Panc1 (cell line): ENCODE measurements around the gene SLC22A17. TPM values are rescaled to one million over a fixed set of nuclear protein-coding genes. Genes with fewer than 3 reads are reported as not detected.

Experiments
- ATAC-seq: fragments of 200-7000 bp; cut with Tn5 transposase; 2 replicates; pipeline ENCODE4 v1.9.1; 2020; ENCODE audit warnings: mild to moderate bottlenecking, moderate library complexity
- BruUV-seq: library from RNA; stranded (reverse); fragments of 400-500 nt; replicated peaks from 2 replicates; lab custom pipeline; 2021; lab: Mats Ljungman, UMichigan
- CTCF ChIA-PET: fragments of 300-600 bp; sonication (Branson Sonifier 250); formaldehyde crosslinking; loops from one replicate; lab custom pipeline; 2022; ENCODE audit warnings: antibody characterized with exemption; lab: Charles Lee
- POLR2A ChIA-PET: fragments of 300-600 bp; sonication (Branson Sonifier 250); formaldehyde crosslinking; loops from one replicate; lab custom pipeline; 2022; ENCODE audit warnings: antibody characterized with exemption; lab: Charles Lee
- DNase-seq: peaks from one replicate; pipeline ENCODE4 v3.0.0-alpha.2; 2010; ENCODE audit warnings: low read depth, low spot score
- H3K27ac ChIP-seq: 2 replicates; pipeline ENCODE4 v1.5.1; 2011; ENCODE audit warnings: mild to moderate bottlenecking, low read length, inconsistent platforms
- H3K27me3 ChIP-seq: fragments of 200-500 bp; sonication (Bioruptor generic); 2 replicates; pipeline ENCODE4 v1.6.0; 2014; ENCODE audit warnings: low read length, inconsistent platforms; ENCODE audit not compliant: control insufficient read depth, insufficient read depth
- H3K36me3 ChIP-seq: fragments of 200-500 bp; sonication (Bioruptor generic); 2 replicates; pipeline ENCODE4 v1.5.1; 2014; ENCODE audit warnings: inconsistent platforms, mild to moderate bottlenecking, low read length, moderate library complexity; ENCODE audit not compliant: control insufficient read depth, insufficient read depth
- H3K4me1 ChIP-seq: 2 replicates; pipeline ENCODE4 v1.5.1; 2011; ENCODE audit warnings: inconsistent platforms, mild to moderate bottlenecking, low read length, moderate library complexity; ENCODE audit not compliant: control insufficient read depth, insufficient read depth
- H3K4me3 ChIP-seq, 2 experiments: 2 replicates each; pipeline ENCODE4 v1.5.1; 2011 to 2012; ENCODE audit warnings: low read depth in 2 of 2, low read length in 2 of 2, mild to moderate bottlenecking in 2 of 2, inconsistent platforms in 1 of 2, moderate library complexity in 1 of 2
- H3K9me3 ChIP-seq: fragments of 200-500 bp; sonication (Bioruptor generic); 2 replicates; pipeline ENCODE4 v1.5.1; 2014; ENCODE audit warnings: low read depth, mild to moderate bottlenecking, inconsistent platforms, low read length, moderate library complexity; ENCODE audit not compliant: control insufficient read depth, insufficient read depth
- POLR2AphosphoS5 ChIP-seq: IDR thresholded peaks from 2 replicates; pipeline ENCODE4 v1.6.1; 2012; ENCODE audit warnings: mild to moderate bottlenecking, low read depth, low read length, moderate library complexity
- SIN3A ChIP-seq: IDR thresholded peaks from 2 replicates; pipeline ENCODE4 v1.6.1; 2012; ENCODE audit warnings: low read depth, mild to moderate bottlenecking, low read length, moderate library complexity, borderline replicate concordance; ENCODE audit not compliant: insufficient read depth
- TCF7L2 ChIP-seq: IDR thresholded peaks from 2 replicates; pipeline ENCODE4 v1.6.1; 2011; ENCODE audit warnings: mild to moderate bottlenecking, low read depth, low read length, inconsistent platforms
- in situ Hi-C: cut with HindIII; loops from 2 replicates; pipeline ENCODE4 v1.10.0; 2016; ENCODE audit warnings: low sequenced_read_pairs, low pct_unique_long_range_greater_than_20kb
- intact Hi-C: fragments of 100-400 bp; cut with micrococcal nuclease; formaldehyde crosslinking; loops from one replicate; pipeline ENCODE4 v1.10.0; 2022; ENCODE audit not compliant: unreplicated experiment
- total RNA-seq: library from RNA; stranded (reverse); gene quantifications from one replicate; pipeline ENCODE4 v1.2.1, GENCODE V29; 2021; ENCODE audit not compliant: unreplicated experiment
- TF ChIP-seq, protein P1 (sequence below): fragments of 450-650 bp; IDR thresholded peaks from 2 replicates; pipeline ENCODE4 v1.5.1; 2017; ENCODE audit warnings: mild to moderate bottlenecking
- TF ChIP-seq, protein P2 (sequence below), 2 experiments: IDR thresholded peaks; 2 replicates each; pipeline ENCODE4 v1.6.1; 2011 to 2012; ENCODE audit warnings: low read depth in 2 of 2, control low read depth in 1 of 2, low read length in 1 of 2, mild to moderate bottlenecking in 1 of 2, moderate library complexity in 1 of 2; ENCODE audit not compliant: insufficient read depth in 1 of 2

Gene SLC22A17
- total RNA-seq, 1 experiment from 2014 or later, result 3.2 TPM

DNA sequence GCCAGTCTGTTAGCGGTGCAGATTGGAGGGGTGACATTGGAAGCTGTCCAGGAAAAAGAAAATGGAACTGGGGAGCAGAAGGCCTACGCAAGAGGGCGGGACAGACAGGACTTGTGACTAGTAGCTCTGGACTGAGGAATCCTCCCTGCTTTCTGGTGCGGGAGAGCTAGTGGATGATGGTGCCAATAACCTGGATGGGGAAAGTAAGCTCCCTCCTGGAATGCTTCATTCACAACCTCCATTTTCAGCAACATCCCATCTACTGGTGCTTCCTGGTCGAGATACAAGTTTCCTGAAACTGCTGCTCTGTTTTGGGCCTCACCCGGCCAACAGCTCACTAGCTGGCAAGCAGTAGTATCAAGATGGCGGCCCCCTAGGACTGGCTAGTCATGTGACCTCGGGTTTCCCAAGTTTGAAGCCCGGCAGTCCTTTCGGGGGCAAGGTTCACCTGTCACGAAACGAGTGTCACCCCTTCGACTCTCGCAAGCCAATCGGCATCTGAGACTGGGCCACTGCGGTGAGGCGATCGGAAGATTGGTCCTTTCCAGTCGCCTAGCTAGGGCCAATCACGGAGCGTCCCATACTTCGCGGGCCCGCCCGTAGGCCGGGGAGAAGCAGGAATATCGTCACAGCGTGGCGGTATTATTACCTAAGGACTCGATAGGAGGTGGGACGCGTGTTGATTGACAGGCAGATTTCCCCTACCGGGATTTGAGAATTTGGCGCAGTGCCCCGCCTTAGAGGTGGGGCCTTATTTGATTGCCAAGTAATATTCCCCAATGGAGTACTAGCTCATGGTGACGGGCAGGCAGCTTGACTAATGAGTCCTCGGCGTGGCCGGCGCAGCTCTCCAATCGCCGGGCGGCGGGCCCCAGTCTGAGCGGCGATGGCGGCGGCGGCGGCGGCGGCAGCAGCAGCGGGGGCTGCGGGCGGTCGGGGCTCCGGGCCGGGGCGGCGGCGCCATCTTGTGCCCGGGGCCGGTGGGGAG, 31.8 kb downstream of the SLC22A17 start, which contains the start of gene PABPN1:
TSS of gene PABPN1 (plus strand) at position 874 of the 988 bp plus-strand sequence. CDS start at position 887, 13 bp downstream.
- H3K27me3 ChIP-seq, result no peaks in the 10 kb centered on the region
- no peaks in the 10 kb centered on the region for H3K9me3 ChIP-seq
- no TSS peak for BruUV-seq
- ChIA-PET CTCF (interaction anchor here (1.2 kb wide), 1 partner anchor 40 kb away, joined by 3 read pairs; no protein-coding TSS in a partner anchor), POLR2A (interaction anchor here (0.6 kb wide), 1 partner anchor 60 kb away, joined by 5 read pairs; no protein-coding TSS in a partner anchor)
- H3K27ac ChIP-seq, result peak within 1 kb of the TSS; percentile 95
- TF ChIP-seq, protein P1, sequence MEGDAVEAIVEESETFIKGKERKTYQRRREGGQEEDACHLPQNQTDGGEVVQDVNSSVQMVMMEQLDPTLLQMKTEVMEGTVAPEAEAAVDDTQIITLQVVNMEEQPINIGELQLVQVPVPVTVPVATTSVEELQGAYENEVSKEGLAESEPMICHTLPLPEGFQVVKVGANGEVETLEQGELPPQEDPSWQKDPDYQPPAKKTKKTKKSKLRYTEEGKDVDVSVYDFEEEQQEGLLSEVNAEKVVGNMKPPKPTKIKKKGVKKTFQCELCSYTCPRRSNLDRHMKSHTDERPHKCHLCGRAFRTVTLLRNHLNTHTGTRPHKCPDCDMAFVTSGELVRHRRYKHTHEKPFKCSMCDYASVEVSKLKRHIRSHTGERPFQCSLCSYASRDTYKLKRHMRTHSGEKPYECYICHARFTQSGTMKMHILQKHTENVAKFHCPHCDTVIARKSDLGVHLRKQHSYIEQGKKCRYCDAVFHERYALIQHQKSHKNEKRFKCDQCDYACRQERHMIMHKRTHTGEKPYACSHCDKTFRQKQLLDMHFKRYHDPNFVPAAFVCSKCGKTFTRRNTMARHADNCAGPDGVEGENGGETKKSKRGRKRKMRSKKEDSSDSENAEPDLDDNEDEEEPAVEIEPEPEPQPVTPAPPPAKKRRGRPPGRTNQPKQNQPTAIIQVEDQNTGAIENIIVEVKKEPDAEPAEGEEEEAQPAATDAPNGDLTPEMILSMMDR, result no peak
- TF ChIP-seq SIN3A, result no peak
- peak; percentile 39; the same call in 1 of the 2 replicates for TF ChIP-seq TCF7L2
- peak; percentile 85 for TF ChIP-seq POLR2AphosphoS5
- TF ChIP-seq, protein P2, sequence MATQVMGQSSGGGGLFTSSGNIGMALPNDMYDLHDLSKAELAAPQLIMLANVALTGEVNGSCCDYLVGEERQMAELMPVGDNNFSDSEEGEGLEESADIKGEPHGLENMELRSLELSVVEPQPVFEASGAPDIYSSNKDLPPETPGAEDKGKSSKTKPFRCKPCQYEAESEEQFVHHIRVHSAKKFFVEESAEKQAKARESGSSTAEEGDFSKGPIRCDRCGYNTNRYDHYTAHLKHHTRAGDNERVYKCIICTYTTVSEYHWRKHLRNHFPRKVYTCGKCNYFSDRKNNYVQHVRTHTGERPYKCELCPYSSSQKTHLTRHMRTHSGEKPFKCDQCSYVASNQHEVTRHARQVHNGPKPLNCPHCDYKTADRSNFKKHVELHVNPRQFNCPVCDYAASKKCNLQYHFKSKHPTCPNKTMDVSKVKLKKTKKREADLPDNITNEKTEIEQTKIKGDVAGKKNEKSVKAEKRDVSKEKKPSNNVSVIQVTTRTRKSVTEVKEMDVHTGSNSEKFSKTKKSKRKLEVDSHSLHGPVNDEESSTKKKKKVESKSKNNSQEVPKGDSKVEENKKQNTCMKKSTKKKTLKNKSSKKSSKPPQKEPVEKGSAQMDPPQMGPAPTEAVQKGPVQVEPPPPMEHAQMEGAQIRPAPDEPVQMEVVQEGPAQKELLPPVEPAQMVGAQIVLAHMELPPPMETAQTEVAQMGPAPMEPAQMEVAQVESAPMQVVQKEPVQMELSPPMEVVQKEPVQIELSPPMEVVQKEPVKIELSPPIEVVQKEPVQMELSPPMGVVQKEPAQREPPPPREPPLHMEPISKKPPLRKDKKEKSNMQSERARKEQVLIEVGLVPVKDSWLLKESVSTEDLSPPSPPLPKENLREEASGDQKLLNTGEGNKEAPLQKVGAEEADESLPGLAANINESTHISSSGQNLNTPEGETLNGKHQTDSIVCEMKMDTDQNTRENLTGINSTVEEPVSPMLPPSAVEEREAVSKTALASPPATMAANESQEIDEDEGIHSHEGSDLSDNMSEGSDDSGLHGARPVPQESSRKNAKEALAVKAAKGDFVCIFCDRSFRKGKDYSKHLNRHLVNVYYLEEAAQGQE (IDR thresholded peaks at IDR 0.05; ENCODE audit: insufficient read depth in 1 of 2, low read depth in 2 of 2, low read length in 1 of 2), result no peak
- DNase-seq (peak; percentile 97), ATAC-seq (peak; percentile 95)
- peaks cover 7% of the 10 kb centered on the region for H3K4me1 ChIP-seq
- in situ Hi-C loops (no loop called here), intact Hi-C loops (loop anchor here (10.0 kb wide), 2 partner anchors 124 to 234 kb away; partner anchors contain the start of genes THTPA and ZFHX2)
- H3K36me3 ChIP-seq, result peaks cover 21% of the 10 kb centered on the region
- H3K4me3 ChIP-seq, result peak within 1 kb of the TSS; percentile 93 to 97

DNA sequence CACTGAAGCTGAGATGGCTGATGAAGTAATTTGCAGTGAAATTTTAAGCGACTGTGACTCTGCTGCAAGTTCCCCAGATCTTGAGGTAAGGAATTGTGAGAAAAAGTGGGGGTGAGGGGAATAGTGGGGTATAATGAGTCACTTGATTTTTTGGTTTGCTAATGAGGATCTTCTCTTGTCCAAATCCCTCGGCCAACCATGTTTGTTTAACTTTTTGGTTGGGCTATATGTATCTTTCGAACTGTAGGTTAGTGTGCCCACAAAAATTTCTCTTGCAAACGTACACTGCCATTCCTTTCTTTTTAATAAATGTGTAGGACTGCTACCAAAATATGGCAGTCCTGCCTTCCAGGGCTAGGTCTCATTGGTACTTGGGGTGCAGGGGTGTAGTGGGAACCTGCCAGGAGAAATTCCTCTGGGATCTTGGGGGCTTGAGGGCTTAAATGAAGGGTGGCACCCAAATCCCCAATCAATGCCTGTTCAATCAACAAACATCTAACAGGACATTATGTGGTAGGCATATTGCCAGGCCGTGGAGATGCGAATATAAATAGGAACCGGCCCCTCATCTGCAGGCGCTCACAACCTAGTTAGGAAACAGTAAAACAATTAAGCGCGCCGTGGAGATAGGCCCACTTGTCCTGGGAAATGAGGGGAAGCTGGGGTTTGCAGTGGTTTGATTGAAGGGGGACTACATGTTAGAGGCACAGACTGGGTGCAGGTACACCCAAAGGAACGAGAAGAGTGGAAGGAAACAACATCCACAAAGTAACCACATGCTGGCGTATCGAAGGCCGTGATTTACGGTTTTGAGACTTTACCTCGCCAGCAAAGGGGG, 32.7 kb downstream of the SLC22A17 start:
- CTCF ChIA-PET, result interaction anchor here (0.7 kb wide), 2 partner anchors 66 to 155 kb away, joined by 6 to 8 read pairs; no protein-coding TSS in a partner anchor
- H3K4me3 ChIP-seq, result peak overlapping the region; percentile 25 to 35; a peak in 2 of 4 replicates
- intact Hi-C loops (loop anchor here (10.0 kb wide), 2 partner anchors 125 to 235 kb away; partner anchors contain the start of genes THTPA and ZFHX2), in situ Hi-C loops (no loop called here)
- TF ChIP-seq TCF7L2, result no peak
- TF ChIP-seq, protein P2 (IDR thresholded peaks at IDR 0.05; ENCODE audit: insufficient read depth in 1 of 2, low read depth in 2 of 2, low read length in 1 of 2), result no peak
- DNase-seq (no peak), ATAC-seq (no peak)
- POLR2A ChIA-PET, result interaction anchor here (0.6 kb wide), 1 partner anchor 669 kb away, joined by 5 read pairs; the partner anchor contains the start of gene DHRS4L2
- no peaks in the 10 kb centered on the region for H3K9me3 ChIP-seq
- H3K27ac ChIP-seq, result peak overlapping the region; percentile 94
- peaks cover 21% of the 10 kb centered on the region for H3K36me3 ChIP-seq
- no TSS peak for BruUV-seq
- no peaks in the 10 kb centered on the region for H3K27me3 ChIP-seq
- peaks cover 7% of the 10 kb centered on the region for H3K4me1 ChIP-seq
